PC-9 (cell line): ENCODE results near the gene WDR44. TPM values are rescaled to one million over a fixed set of nuclear protein-coding genes. Genes with fewer than 3 reads are reported as not detected.

Experiments used
- BruUV-seq: library from RNA; stranded (reverse); fragments of 400-500 nt; replicated peaks from 2 replicates; lab custom pipeline; 2021; lab: Mats Ljungman, UMichigan
- CTCF ChIA-PET: fragments of 300-600 bp; sonication (Branson Sonifier 250); formaldehyde crosslinking; loops from one replicate; lab custom pipeline; 2022; ENCODE audit warnings: antibody characterized with exemption; lab: Charles Lee
- POLR2A ChIA-PET: fragments of 300-600 bp; sonication (Branson Sonifier 250); formaldehyde crosslinking; loops from one replicate; lab custom pipeline; 2022; ENCODE audit warnings: antibody characterized with exemption; ENCODE audit not compliant: unreplicated experiment; lab: Charles Lee
- DNase-seq, 2 experiments: peaks; one replicate each; pipeline versions ENCODE4 v3.0.0 to v3.0.0-alpha.2; 2015 to 2022; ENCODE audit warnings: mixed read lengths in 1 of 2
- H2AFZ ChIP-seq: fragments of 200-600 bp; sonication (generic); 2 replicates; pipeline ENCODE4 v1.8.1; 2017; ENCODE audit warnings: antibody characterized with exemption
- H3F3A ChIP-seq: fragments of 200-600 bp; sonication (generic); 2 replicates; pipeline ENCODE4 v1.8.1; 2017; ENCODE audit warnings: antibody characterized with exemption, mild to moderate bottlenecking, low read depth; ENCODE audit not compliant: insufficient read depth
- H3K27ac ChIP-seq: fragments of 200-600 bp; sonication (generic); 2 replicates; pipeline ENCODE4 v1.6.1; 2016; ENCODE audit warnings: mixed run types
- H3K27me3 ChIP-seq: fragments of 200-600 bp; sonication (generic); 2 replicates; pipeline ENCODE4 v1.6.1; 2016; ENCODE audit warnings: low read depth, mixed run types; ENCODE audit not compliant: insufficient read depth
- H3K36me3 ChIP-seq: fragments of 200-600 bp; sonication (generic); 2 replicates; pipeline ENCODE4 v1.6.1; 2016; ENCODE audit warnings: low read depth, mixed run types
- H3K4me1 ChIP-seq: fragments of 200-600 bp; sonication (generic); replicated peaks from 2 replicates; pipeline ENCODE4 v1.6.1; 2016; ENCODE audit warnings: mixed run types; ENCODE audit not compliant: insufficient read depth
- H3K4me2 ChIP-seq: fragments of 200-600 bp; sonication (generic); 2 replicates; pipeline ENCODE4 v1.6.1; 2017; ENCODE audit warnings: mixed run types
- H3K4me3 ChIP-seq: fragments of 200-600 bp; sonication (generic); 2 replicates; pipeline ENCODE4 v1.6.1; 2016; ENCODE audit warnings: mixed run types
- H3K79me2 ChIP-seq: fragments of 200-600 bp; sonication (generic); 2 replicates; pipeline ENCODE4 v1.6.1; 2017; ENCODE audit warnings: low read depth, mixed run types
- H3K9me2 ChIP-seq: fragments of 200-600 bp; sonication (generic); 2 replicates; pipeline ENCODE4 v1.8.1; 2017; ENCODE audit warnings: mild to moderate bottlenecking; ENCODE audit not compliant: insufficient read depth
- H3K9me3 ChIP-seq: fragments of 200-600 bp; sonication (generic); 2 replicates; pipeline ENCODE4 v1.8.1; 2016; ENCODE audit warnings: low read depth; ENCODE audit not compliant: insufficient read depth
- H4K20me1 ChIP-seq: fragments of 200-600 bp; sonication (generic); 2 replicates; pipeline ENCODE4 v1.8.1; 2017; ENCODE audit not compliant: insufficient read depth
- EZH2 ChIP-seq: fragments of 200-600 bp; sonication (generic); IDR thresholded peaks from 2 replicates; pipeline ENCODE4 v1.8.0; 2017; ENCODE audit warnings: antibody characterized with exemption, low read depth
- intact Hi-C: fragments of 100-400 bp; cut with micrococcal nuclease; formaldehyde crosslinking; loops from one replicate; pipeline ENCODE4 v1.10.0; 2022; ENCODE audit not compliant: unreplicated experiment
- total RNA-seq: library from RNA; stranded (reverse); gene quantifications from 2 replicates; pipeline ENCODE4 v1.2.3, GENCODE V29; 2021
- TF ChIP-seq, protein P1 (sequence below): fragments of 200-600 bp; sonication (generic); conservative IDR thresholded peaks from 2 replicates; pipeline ENCODE4 v1.6.1; 2017; ENCODE audit warnings: mixed run types, antibody characterized with exemption, mild to moderate bottlenecking, moderate library complexity

The WDR44 gene
- total RNA-seq, 1 experiment from 2014 or later: 30.9 TPM

DNA sequence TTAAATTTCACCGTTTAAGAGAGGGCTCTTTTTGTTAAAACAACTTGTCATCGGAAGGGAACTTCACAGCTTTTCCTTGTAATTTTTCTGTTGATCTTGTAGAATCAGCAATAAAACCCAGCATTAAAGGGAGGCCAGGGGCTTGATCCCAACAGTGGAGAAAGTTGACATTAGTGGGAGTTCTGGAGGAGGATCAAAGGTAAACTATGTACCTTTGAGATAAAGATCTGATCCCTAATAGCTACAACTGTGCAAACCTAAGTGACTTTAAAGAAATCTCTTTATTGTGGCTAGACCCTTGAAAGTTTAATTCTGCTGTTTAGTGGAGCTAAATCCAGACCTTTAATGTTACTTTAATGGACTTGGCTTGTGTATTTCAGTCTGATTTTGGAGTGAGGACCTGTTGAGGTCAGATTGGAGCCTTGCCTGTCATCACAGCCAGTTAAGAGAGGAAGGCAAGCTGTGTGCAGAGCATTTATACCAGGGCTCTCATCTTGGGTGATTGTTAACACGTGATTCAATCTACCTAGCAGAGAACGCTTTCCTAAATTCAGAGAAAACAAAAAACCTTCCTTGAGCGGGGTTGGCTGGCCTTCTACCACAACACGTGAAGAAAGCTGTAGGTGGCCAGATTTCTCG lies 151.4 kb downstream of the WDR44 start:
- Histone ChIP-seq H3K27me3 (no peaks in the 10 kb centered on the region), H3K9me2 (no peaks in the 10 kb centered on the region), H3K27ac (no peak overlapping the region), H3K36me3 (no peaks in the 10 kb centered on the region), H3F3A (0 out of 2 replicates have a peak, but pooled peaks cover 7% of the 10 kb centered on the region), H4K20me1 (no peaks in the 10 kb centered on the region), H3K4me3 (peak overlapping the region; percentile 76), H3K4me2 (peak overlapping the region; percentile 90), H3K4me1 (peaks cover 14% of the 10 kb centered on the region), H3K9me3 (no peaks in the 10 kb centered on the region), H3K79me2 (no peaks in the 10 kb centered on the region), H2AFZ (peak overlapping the region; percentile 96)
- intact Hi-C loops: loop anchor here (5.0 kb wide), 1 partner anchor 40 kb away; no protein-coding TSS in a partner anchor
- ChIA-PET CTCF (interaction anchor here (0.6 to 0.7 kb wide), 2 partner anchors 102 to 558 kb away, joined by 3 to 5 read pairs; no protein-coding TSS in a partner anchor), POLR2A (interaction anchor here (0.7 kb wide), 1 partner anchor 423 kb away, joined by 3 read pairs; no protein-coding TSS in a partner anchor)
- DNase-seq: no peak
- TF ChIP-seq, protein P1, sequence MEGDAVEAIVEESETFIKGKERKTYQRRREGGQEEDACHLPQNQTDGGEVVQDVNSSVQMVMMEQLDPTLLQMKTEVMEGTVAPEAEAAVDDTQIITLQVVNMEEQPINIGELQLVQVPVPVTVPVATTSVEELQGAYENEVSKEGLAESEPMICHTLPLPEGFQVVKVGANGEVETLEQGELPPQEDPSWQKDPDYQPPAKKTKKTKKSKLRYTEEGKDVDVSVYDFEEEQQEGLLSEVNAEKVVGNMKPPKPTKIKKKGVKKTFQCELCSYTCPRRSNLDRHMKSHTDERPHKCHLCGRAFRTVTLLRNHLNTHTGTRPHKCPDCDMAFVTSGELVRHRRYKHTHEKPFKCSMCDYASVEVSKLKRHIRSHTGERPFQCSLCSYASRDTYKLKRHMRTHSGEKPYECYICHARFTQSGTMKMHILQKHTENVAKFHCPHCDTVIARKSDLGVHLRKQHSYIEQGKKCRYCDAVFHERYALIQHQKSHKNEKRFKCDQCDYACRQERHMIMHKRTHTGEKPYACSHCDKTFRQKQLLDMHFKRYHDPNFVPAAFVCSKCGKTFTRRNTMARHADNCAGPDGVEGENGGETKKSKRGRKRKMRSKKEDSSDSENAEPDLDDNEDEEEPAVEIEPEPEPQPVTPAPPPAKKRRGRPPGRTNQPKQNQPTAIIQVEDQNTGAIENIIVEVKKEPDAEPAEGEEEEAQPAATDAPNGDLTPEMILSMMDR: no peak
- no peak for TF ChIP-seq EZH2
- BruUV-seq: TSS peak; percentile 37

DNA sequence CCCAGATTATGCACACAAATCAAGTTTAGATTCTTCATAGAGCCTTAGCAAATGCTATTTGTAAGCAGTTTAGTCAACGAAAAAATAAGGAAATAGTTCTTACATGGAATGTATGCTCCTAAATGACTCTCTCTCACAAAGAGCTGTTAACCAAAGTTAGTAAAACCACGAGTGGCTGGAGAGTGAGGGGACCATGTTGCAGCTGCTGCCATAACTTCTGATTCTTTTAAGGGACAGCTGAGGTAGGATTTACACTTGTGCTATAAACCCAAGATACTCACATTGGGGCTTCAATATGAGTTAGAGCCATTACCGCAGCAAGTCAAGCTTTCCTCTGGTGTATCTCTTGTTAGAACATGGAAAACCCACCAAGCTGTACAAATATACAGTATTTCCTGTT lies 152.4 kb downstream of the WDR44 start:
- intact Hi-C loops: loop anchor here (5.0 kb wide), 1 partner anchor 39 kb away; no protein-coding TSS in a partner anchor
- Histone ChIP-seq H3K27ac (no peak overlapping the region), H3K9me3 (no peaks in the 10 kb centered on the region), H3K79me2 (no peaks in the 10 kb centered on the region), H4K20me1 (no peaks in the 10 kb centered on the region), H3K4me1 (peaks cover 14% of the 10 kb centered on the region), H3K4me3 (no peak overlapping the region), H2AFZ (no peak overlapping the region), H3K36me3 (no peaks in the 10 kb centered on the region), H3F3A (0 out of 2 replicates have a peak, but pooled peaks cover 7% of the 10 kb centered on the region), H3K27me3 (no peaks in the 10 kb centered on the region), H3K9me2 (no peaks in the 10 kb centered on the region), H3K4me2 (no peak overlapping the region)
- TF ChIP-seq, protein P1: no peak
- no peak for TF ChIP-seq EZH2
- ChIA-PET POLR2A (no interaction called here), CTCF (no interaction called here)
- no TSS peak for BruUV-seq
- no peak for DNase-seq

DNA sequence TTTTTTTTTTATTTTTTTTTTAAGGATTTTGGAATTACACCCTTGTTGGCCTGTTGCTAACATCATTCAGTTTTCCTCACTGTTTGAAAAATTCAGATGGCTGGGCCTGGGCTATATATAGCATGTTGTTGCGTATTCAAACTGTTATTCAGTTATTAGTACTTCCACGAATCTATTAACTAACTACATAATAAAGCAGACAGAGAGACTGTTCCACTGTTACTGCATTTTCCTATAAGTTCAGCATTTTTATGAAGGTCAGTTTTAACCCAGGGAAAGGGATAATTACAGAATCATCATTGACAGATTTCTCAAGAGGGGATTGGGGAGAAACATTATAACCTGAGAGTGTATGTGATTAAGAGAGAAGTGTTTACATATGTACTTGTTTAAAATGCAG lies 152.8 kb downstream of the WDR44 start:
- no peak overlapping the region for H3K27ac ChIP-seq
- no peaks in the 10 kb centered on the region for H3K79me2 ChIP-seq
- H3K4me2 ChIP-seq: no peak overlapping the region
- BruUV-seq: no TSS peak
- 0 out of 2 replicates have a peak, but pooled peaks cover 7% of the 10 kb centered on the region for H3F3A ChIP-seq
- peaks cover 14% of the 10 kb centered on the region for H3K4me1 ChIP-seq
- H3K36me3 ChIP-seq: no peaks in the 10 kb centered on the region
- H3K9me3 ChIP-seq: no peaks in the 10 kb centered on the region
- ChIA-PET CTCF (no interaction called here), POLR2A (no interaction called here)
- DNase-seq: no peak
- no peaks in the 10 kb centered on the region for H4K20me1 ChIP-seq
- no peaks in the 10 kb centered on the region for H3K27me3 ChIP-seq
- TF ChIP-seq EZH2: no peak
- TF ChIP-seq, protein P1: no peak
- H2AFZ ChIP-seq: no peak overlapping the region
- no peak overlapping the region for H3K4me3 ChIP-seq
- intact Hi-C loops: loop anchor here (5.0 kb wide), 1 partner anchor 39 kb away; no protein-coding TSS in a partner anchor
- H3K9me2 ChIP-seq: no peaks in the 10 kb centered on the region
